ENCODE data around the gene SDCBP2.

- TF ChIP-seq GATA3 (IDR thresholded peaks at IDR 0.05; ENCODE audit: low read depth, low read length) (no peak), GATA2 (IDR thresholded peaks at IDR 0.05; ENCODE audit: low read depth, low read length) (no peak)
Measured at GRCh38 chr20:1376007-1376406, 47.1 kb upstream of the SDCBP2 start.
